NCI-H446 treated with DMSO at 0.1 percent for 48 hours (cell line): ENCODE results near the gene MAMDC2.

Source experiments
- DNase-seq: peaks from one replicate; lab custom pipeline; 2025; lab: John Stamatoyannopoulos, UW

The MAMDC2 gene

GRCh38 chr9:70134360-70134759, 90.7 kb downstream of the MAMDC2 start:
- DNase-seq, result no peak

DNA sequence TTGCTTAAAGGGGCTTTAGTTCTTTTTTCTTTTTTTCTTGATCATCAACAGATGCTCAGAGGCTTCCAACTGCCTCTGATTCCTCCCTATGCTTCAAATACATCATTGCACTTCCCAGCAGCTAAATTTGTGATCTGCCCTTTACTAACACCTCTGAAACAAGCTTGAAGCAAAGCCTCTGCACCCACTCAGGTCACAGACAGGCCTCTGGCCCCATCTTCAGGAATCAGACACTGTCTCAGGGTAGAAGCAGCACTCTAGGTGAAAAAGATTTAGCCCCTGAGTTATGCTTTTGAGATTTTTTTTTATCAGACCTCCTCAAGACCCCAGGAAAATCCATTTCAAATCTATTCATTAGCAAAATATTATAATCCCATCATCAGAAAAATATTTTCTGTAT, 91.5 kb downstream of the MAMDC2 start:
- DNase-seq, result no peak

DNA sequence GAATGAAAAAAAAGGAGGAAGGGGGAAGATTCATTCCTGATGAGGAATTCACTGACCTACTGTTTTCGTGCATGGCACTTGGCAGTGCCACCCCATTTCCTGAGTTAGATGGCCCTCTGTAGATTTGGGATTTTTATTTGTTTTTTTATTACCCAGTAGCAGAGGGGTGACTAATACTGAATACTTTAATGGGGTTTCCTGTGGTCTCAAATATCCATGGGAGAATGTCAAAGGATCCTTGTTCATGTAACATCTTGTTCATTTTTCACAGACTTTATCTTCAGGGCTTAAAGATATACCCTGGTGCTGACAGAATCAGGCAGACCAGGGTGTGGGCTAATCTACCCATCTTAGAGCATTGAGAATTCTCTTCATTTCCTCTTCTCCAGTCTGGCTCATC, 93.0 kb downstream of the MAMDC2 start:
- DNase-seq, result no peak

- no peak for DNase-seq
Measured at GRCh38 chr9:70137577-70137976, 93.9 kb downstream of the MAMDC2 start.

DNA sequence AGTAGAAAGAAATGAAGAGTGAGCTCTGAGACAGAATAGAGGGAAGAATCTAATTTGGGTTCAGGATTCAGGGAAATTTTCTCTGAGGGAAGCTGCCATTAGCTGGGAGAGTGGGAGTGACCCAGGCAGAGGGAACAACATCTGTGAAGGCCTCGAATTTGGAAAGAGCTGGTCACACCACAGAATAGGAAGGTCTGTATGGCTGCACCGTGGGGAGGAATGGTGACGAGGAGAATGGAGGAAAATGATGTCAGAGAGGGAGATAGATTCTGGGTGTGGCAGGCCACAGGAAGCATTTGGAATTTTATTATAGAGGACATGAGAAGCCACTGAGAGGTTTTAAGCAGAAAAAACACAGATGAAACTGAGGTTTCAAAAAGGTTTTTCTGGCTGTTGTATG, 98.5 kb downstream of the MAMDC2 start:
- DNase-seq, result no peak

DNA sequence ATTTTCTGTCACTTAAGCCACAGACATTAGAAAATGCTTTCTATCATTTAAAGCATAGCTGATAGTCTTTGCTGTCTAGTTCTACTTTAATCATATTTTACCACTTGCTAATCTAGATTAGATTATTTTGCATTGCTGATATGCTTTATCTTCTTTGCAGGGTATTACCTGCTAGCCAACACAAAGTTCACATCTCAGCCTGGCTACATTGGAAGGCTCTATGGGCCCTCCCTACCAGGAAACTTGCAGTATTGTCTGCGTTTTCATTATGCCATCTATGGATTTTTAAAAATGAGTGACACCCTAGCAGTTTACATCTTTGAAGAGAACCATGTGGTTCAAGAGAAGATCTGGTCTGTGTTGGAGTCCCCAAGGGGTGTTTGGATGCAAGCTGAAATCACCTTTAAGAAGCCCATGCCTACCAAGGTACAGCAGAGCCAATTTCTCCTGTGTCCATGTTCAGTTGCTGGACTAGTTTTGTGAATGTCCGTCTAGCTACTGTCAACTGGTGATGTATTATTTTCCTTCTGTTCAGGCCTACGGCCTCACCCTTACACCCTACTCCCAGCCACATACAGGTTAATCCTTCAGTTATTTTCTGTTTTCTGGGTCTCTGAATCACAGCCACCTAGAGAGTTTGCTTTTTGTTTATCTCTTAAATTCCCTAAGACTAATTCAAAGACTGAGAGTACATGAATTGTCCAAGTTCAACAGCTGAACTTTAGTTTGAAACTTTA, 99.9 kb downstream of the MAMDC2 start:
- no peak for DNase-seq

GRCh38 chr9:70144131-70144503, 100.5 kb downstream of the MAMDC2 start:
- DNase-seq, result no peak

DNA sequence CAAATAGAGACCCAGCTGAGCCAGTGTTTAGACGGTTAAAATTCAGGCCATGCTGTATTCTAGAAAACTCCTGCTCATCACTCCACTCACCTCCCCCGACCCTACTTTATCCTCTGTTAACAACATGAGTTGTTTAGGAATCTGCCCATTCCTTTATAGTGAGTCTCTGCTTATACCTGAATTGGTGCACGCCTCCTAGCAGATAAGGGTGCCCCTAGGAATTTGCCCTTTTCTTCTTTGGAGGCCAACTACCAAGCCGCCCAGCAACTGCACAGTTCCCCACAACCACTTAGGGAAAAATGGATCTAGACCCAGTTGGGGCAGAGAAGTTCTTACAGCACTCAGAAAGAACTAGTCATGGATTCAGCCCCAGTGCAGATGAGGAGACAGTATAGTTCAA, 102.3 kb downstream of the MAMDC2 start:
- DNase-seq, result no peak

DNA sequence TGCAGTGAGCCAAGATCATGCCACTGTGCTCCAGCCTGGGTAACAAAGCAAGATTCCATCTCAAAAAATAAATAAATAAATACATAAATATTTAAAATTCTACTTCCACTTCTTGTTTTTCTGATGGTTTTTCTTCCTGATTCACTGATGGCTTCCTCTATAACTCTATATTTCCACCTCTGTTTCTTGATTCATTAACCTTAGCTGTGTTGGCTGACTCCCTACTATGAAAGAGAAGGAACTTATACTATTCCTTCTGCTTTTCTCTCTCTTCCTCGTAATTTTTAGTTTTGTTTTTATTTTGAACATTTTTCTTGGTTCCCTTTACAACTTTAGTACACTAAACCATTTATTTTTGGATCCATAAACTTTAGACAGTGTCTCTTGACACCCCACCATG, 103.5 kb downstream of the MAMDC2 start:
- no peak for DNase-seq

DNA sequence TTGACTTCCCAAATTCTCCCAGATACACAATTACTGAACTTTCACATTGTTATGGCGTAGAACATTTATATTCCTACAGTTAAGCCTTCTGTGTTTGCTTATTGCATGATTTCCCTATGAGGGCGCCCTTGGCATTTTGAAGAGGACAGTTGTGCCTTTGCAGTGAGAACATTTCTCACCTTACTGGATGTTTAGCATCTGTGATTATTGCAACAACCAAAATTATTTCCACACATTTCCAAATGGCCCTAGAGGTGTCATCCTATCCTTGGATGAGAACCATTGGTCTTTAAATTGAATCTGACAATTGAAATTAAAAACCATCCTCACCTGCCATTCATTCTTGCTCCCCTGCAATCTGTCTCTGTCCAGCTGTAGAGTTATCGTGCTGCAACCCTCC, 104.0 kb downstream of the MAMDC2 start:
- DNase-seq, result no peak

GRCh38 chr9:70152350-70152749, 108.7 kb downstream of the MAMDC2 start:
- no peak for DNase-seq

DNA sequence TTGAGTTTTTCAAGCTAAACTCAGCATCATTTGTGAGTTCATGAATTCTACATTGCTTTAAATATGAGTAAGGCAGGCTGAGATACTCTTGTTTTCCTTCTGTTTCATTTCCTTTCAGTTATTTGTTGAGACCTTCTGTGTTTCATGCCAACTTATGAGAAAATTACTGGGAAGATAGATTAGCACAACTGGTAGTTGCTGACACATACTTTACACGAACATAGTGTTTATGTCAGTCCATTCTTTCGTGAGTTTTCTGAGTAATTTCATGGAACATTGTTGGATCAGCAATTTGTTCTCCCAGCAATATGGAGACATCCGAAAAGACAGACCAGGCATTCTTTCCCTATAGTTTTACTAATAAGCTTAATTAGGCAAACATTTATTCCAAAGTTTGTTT, 113.1 kb downstream of the MAMDC2 start:
- no peak for DNase-seq

DNA sequence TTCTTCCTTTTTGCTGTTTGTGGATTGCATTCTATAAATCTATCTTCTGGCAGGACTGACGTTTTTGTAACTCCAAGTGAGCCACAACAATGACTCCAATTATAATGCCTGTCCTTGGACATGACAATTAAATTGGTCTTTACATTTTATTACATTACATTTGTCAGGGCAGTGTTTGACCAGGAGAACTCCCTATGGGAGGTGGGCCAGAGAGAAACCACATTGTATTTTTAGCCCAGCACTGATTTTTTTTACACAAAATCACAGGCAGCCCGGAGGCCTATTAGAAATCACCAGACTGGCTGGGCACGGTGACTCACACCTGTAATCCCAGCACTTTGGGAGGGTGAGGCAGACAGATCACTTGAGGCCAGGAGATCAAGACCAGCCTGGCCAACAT, 116.0 kb downstream of the MAMDC2 start:
- no peak for DNase-seq

DNA sequence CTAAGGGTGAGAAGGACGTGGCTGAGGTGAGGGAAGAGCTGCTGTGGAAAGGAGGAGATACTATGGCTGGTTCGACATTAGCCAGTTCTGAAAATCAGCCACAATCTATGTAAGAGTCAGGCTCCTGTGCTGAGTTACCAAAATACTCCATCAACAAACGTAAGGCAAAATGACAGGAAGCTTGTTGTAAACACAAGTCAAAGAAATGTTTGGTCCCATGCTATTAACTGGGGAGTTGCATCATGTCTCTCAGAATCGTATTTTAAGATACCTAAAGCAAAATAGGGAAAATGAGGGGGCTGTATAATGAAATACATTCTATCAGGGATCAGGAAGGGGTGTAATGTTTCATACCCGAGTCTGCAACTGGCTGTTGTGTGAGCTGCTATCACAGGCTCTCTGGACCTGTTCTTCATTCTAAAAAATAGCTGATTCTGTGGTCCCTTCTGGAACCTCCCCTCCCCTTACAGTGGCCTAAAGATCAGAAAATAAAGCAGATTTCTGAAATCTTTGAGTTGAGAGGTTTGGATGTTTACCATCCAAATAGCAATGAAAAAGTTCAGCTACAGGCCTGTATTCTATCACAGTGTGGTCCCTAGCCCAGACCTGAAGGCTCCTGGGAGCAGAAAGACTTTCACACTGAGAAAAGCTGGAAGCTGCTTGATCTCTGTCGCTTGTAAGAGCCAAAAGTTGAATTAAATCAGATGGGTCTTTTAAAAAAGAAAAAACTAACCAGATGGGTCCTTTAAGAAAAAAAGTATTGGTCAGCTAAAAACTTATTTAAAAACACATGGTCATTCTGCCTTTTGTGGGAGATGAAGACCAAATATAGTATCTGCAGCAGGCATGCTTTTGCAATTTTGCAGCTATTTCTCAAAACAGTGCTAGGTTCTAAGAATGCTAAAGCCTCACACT, 117.3 kb downstream of the MAMDC2 start:
- no peak for DNase-seq

- DNase-seq, result no peak
Measured at GRCh38 chr9:70165006-70165602, 121.5 kb downstream of the MAMDC2 start.

DNA sequence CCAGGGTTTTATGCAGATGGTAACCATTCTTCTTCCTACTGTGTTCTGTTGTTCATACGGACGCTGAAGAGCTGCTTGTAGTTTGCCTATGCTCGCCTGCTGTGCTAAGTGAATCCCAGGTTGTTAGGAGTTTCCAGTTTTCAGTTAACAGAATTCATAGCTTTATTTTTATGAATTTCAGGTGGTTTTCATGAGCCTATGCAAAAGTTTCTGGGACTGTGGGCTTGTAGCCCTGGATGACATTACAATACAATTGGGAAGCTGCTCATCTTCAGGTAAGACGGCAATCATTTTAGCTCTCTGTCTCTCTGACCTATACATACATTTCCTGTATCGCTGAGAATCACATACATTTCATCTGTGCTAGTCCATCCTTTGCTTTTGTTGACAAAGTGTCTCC, 124.9 kb downstream of the MAMDC2 start:
- no peak for DNase-seq

DNA sequence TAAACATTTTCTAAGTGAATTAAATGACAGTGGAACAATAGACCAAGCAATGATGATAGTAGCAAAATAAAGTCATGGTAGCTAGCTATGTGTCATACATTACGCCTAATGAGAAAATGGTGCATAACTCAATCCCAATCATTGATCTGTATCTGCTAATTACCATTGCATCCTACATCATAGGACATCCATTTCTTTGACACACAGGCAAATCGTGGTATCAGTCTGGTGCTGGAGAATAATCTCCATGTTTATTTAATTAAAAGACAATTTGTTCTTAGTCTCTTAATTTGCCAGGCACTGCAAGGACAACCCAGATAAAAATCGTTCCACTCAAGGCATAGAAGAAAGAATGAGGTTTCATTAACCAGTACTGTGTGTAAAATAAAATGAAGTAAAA, 125.6 kb downstream of the MAMDC2 start:
- DNase-seq, result no peak

DNA sequence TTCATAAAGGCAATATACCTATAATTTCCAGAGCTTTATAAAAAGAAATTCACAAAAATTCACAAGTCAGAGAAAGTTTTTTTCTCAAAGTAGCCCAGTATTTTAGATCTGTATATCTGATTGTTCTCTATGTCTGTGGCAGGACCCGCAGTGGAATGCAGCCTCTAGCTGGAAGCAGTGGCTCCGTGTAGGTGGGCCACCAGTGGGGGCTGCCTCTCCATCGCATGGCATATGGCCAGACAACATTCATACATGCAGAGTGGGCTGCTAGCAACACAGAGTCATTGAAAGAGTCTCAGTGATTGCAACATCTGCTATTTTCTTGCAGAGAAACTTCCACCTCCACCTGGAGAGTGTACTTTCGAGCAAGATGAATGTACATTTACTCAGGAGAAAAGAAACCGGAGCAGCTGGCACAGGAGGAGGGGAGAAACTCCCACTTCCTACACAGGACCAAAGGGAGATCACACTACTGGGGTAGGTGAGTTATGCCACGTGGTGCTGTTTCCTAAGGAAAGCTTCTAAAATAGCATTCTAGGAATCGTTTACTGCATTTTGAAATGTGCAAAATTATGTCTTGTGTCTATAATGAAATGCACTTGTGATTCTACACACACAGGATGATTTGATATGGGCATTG, 126.6 kb downstream of the MAMDC2 start:
- DNase-seq, result no peak

DNA sequence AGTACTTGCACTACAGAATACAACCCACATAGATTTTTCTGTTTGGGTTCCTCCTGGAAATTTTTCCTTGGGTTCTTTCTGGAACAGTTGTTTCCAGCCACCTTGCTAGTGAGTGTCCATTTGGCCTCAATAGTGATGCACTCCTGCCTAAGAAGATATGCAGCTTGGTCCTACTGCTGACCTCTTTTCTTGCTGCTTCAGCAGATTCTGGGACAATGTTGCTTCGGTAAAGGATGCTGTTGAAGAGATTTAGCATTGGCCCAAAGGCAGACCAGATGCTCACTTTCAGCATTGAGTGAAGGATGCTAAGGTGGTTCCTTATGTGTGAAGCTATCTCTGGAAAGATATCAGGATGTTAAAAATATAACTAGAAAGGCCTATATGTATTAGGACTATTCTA, 128.9 kb downstream of the MAMDC2 start:
- DNase-seq, result no peak

- no peak for DNase-seq
Measured at GRCh38 chr9:70177121-70177520, 133.5 kb downstream of the MAMDC2 start.

DNA sequence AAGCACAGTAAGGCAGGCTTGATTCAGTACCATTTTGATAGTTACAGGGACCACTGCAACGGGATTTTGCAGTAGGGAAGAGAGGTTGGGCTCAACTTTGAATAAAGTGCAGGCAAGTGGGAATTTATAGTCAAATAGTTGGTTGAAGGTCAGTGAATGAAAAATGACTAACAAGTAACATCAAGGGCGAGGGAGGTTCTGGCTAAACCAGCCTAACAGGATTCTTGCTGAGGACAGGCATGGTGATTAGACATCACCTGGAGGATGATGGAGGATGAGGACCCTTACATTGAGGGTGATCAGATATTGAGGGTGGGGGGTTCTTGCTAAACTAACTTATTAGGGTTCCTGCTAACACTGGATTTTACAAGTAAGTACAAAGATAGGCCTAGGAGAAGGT, 149.1 kb downstream of the MAMDC2 start:
- DNase-seq, result no peak

DNA sequence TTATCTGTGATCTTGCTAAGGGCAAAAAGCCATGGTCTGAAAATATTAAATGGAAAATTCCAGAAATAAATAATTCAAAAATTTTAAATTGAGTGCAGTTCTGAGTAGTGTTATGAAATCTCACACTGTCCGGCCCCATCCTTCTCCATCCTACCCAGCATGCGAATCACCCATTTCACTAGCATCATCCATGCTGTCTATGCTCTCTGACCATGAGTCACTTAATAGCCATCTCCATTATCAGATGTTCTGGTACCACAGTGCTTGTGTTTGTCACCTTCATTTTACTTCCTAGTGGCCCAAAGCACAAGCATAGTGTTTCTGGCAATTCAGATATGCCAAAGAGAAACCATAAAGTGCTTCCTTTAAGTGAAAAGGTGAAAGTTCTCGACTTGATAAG, 151.8 kb downstream of the MAMDC2 start:
- no peak for DNase-seq
